Measurements from ENCODE around the gene CCDC136.

CCDC136 gene

DNA sequence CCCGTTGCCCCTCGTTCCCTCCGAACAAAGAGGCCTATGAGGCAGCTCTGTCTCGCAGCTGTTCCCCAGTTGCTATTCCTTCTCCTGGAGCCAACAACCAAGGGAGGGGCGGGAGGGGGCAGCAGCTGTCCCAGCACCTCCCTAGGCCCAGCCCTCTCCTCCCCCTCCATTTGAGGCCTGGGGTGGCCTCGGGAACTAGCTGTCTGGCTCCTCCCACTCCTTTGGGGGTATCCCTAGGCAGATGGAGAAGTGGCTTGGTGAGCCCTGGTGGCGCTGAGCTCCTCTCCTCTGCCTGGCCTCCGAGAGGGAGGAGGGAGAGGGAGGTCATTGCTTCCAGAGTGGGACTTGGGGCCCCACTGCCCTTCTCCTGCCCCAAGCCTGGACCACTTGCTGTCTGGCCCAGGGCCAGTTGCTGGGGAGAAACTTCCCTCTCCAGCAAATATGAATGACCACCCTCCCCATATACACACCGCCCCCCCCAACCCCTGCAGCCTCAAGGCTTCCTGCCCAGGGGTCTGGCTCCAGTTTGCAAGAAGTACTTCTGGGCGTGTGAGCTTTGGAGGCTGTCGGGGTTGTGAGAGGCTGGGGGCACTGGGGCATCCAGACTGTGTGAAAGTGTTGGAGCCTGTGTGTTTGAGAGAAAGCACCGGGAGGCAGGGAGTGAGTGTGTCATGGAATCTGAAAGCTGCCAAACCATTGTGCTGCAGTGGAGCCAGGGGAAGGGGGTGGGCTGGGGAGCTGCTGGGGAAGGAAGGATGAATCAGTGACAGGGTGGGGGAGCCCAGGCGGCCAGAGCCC, 41.6 kb downstream of the CCDC136 start:
- DNase-seq: no peak

DNA sequence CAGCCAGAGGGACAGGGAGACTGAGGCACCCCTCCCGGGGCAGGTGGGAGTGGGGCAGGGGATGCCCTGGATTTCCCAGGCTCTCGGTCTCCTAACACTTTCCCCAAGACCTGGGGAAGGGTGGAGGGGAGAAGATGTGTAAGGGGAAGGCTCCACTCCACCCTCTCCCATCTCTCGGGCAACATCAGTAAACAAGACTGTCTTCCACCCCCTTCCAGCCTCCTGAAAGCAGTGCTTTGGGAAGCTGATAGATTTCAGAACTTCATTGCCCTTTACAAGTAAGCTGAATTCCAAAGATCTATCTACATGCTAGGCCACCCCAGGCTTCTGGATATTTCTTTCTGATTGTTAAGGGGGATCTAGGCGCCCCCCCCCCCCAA, 42.2 kb downstream of the CCDC136 start:
- DNase-seq: no peak

DNA sequence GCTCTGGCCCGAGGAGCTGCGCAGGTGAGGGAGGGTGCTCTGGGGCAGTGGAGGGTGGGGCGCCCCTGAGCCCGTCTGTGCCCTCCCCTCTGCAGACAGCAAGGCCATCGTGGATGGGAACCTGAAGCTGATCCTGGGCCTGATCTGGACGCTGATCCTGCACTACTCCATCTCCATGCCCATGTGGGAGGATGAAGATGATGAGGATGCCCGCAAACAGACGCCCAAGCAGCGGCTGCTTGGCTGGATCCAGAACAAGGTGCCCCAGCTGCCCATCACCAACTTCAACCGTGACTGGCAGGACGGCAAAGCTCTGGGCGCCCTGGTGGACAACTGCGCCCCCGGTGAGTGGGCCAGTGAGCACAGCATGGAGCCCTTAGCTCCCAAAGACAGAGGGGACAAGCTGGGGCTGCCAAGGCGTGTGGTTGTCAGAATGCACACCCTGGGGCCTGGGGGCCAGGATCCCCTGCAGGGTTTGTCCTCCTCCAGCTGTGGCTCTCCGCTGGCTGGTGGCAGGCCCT, 43.5 kb downstream of the CCDC136 start:
- DNase-seq: no peak

DNA sequence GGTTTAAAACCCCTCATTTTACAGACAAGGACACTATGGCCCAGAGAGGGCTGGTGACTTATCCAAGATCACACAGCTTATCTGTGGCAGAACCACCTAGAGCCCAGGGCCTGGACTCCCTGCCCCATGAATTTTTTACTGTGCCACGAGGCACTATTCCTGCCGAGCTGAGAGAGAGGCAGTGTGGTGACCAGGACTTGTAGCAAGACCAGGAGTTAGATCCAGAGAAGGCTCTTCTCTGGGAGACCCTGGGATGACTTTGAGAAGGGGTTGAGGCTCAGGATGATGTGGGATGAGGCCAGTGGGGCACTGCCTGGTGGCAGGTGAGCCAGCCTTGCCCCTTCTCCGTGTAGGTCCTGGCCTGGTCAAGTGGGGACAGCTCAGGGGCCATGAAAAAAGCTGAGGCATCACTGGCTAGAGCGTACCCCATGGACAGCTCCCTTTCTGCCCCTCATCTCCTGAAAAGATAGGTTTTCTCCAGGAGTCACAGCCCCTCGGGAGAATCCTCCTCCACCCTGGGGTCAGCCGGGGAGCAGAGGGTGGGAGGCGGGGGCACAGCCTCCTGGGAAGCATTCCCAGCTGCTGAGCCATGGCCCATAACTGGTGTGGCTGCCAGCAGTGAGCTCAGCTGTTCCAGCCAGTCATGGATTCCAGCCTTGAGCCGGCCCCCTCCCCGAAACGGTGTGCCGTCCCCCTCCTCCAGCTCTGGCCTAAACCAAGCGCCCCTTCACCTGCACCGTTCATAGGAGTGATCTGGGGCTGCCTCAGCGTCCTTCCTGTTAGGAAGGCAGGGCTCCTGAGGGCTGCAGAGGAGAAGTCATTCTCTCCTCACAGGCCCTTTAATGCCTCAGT, 44.2 kb downstream of the CCDC136 start:
- no peak for DNase-seq

DNA sequence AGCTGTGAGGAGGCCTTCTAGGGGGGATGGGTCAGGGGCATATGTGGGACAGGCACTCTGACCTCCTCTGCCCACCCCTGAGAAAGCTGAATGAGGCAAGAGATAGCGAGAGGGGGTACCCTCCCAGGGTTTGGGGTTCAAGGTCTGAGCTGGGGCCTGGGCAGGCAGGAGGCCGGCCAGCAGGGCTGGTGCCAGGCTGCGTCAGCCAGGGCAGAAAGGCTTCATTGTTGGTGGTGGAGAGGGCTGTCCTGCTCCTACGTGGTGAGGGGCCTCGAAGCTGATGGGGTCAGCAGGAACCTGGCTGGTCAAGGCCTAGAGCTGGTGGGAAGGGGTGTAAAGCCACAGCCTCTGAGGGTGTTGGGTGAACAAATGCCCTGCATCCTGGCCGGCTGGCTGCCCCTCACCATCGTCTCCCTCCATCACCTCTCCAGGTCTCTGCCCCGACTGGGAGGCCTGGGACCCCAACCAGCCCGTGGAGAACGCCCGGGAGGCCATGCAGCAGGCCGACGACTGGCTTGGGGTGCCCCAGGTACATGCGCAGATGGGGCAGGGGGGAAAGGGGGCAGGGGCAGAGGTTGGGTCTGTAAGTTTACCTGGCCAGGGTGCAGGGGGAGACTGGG, 45.1 kb downstream of the CCDC136 start:
- no peak for DNase-seq

DNA sequence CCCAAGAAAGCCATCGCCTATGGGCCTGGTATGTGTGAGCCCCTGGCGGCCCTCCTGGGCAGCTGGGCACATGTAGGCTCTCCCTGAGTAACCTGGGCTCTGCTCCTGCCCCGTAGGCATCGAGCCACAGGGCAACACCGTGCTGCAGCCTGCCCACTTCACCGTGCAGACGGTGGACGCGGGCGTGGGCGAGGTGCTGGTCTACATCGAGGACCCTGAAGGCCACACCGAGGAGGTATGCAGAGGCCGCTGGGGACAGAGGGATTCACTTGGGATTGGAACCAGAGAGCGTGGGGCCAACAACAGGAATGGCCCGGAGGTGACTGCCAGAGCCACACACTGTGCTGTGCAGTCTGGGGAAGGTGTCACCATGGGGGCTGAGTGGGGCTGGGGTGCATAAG, 45.8 kb downstream of the CCDC136 start:
- DNase-seq: no peak

DNA sequence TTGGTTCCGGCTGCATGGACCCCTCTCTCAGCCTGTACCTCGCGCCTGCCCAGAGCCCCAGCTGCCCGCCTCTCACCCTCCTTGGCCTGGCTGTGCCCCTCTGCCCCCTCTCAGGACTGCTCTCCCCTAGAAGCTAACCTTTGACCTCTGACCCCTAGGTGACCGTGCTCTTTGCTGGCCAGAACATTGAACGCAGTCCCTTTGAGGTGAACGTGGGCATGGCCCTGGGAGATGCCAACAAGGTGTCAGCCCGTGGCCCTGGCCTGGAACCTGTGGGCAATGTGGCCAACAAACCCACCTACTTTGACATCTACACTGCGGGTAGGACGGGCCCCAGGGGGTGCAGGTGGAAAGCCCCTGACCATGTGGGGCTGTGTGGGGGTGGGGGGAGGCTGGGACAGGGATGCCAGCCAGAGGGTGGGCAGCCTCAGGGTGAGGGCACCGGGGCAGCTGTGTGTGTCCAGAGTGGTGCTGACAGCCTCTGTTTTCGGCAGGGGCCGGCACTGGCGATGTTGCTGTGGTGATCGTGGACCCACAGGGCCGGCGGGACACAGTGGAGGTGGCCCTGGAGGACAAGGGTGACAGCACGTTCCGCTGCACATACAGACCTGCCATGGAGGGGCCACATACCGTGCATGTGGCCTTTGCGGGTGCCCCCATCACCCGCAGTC, 46.5 kb downstream of the CCDC136 start:
- no peak for DNase-seq

DNA sequence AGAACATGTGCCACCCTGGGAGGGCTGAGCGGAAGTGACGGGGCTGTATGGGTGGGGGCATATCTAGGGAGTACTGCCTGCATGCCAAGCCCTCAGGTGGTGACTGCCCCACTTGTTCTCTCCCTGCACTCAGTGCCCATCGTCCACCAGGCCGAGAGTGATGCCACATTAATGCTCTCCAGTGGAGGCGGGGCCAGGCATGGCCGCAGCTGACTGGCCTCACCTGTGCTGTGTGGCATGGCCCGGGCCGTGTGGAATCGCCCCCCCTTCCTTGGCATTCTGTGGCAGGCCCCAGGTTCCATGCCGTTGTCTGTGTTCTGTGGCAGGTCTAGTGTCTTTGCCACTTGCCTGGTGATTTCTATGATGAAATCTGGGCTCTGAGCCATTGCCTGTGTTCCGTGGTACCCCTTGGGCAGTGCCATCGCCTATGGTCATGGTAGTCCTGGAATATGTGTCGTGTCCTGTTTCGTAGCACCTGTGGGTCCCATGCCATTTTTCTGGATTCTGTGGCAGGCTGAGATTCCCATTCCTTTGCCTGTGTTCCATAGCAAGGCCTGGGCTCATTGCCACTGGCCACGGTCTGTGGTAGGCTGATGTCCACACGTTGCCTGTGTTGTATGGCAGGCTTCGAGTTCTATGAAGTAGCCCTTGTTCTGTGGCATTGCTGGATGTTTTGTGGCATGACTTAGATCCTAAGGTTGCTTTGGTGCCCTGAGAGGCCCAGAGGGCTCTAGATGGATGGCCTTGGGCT, 47.4 kb downstream of the CCDC136 start:
- no peak for DNase-seq

DNA sequence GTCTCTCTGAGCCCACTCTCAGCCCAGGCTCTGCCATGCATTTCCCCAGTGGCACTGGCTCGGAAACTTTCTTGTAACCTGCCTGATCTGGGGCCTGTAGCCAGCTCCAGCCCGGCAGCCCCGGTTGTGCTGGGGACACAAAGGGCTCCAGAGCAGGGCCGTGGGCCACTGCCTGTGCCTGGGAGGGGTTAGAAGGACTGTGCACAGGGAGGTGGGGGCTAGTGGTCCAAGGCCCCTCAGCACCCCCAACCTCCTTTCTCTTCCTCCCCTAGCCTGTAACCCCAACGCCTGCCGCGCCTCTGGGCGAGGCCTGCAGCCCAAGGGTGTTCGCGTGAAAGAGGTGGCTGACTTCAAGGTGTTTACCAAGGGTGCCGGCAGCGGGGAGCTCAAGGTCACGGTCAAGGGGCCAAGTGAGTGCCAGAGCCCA, 48.0 kb downstream of the CCDC136 start:
- DNase-seq: no peak

DNA sequence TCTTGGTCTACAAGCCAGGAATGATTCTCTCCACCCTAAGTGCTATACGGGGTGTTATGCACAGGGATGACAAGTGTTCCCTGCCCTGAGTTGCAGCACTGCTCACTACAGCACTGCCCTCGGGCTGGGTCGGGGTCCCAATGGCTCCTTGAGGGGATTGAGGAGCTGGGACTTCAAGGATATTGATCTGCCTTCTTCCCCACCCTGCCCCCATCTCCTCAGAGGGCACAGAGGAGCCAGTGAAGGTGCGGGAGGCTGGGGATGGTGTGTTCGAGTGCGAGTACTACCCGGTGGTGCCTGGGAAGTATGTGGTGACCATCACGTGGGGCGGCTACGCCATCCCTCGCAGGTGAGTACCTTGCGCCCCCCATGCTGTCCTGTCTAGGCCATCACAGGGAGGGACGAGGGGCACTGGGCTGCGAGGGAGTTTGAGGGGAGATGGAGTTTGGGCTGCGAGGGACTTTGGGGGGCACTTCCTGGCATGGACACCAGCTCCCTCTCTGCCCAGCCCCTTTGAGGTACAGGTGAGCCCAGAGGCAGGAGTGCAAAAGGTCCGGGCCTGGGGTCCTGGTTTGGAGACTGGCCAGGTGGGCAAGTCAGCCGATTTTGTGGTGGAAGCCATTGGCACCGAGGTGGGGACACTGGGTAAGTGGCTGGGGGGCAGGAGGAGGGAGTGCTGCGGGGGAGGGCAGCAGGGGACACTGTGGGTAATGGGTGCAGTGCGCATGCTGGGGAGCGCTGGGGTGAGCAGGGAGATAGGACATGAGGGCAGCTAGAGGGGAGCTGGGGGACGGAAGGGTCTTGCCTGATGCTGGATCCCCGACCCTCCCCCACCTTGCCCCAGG, 48.8 kb downstream of the CCDC136 start:
- DNase-seq: no peak

DNA sequence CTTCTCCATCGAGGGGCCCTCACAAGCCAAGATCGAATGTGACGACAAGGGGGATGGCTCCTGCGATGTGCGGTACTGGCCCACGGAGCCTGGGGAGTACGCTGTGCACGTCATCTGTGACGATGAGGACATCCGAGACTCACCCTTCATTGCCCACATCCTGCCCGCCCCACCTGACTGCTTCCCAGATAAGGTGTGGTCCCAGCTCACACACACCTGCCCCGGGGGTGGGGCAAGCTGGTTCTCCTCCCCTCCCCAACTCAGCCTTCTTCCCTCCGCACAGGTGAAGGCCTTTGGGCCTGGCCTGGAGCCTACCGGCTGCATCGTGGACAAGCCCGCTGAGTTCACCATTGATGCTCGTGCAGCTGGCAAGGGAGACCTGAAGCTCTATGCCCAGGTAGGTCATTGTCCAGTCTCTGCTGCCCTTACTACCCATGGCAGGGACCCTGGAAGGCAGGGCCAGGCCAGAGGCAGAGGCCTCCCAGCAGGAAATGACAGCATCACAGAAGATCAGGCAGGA, 49.5 kb downstream of the CCDC136 start:
- DNase-seq: no peak

DNA sequence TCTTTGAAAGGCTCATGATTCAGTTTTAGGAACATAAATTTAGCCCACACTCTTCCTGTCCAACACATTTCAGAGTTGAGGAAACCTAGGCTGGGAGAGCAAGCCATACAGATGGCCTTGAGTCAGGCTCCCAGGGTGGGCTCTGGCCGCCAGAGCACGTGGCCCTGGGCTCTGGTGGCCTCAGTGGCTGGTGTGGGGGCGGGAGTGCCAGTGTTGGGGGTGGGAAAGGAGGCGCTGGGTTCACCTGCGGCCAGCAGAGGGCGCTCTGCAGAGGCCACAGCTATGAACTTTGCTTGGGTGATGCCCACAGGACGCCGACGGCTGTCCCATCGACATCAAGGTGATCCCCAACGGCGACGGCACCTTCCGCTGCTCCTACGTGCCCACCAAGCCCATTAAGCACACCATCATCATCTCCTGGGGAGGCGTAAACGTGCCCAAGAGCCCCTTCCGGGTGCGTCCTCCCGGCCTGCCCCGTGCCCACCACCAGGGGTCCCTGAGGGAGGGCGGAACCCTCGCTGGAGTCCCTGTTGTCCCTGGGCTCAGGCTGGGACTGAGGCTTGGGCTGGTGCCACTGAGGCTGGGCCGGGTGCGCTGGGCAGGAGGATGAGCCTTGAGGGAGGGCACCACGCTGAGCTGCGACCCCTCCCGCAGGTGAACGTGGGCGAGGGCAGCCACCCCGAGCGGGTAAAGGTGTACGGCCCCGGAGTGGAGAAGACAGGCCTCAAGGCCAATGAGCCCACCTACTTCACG, 50.3 kb downstream of the CCDC136 start:
- peak; percentile 38 to 50 for DNase-seq

DNA sequence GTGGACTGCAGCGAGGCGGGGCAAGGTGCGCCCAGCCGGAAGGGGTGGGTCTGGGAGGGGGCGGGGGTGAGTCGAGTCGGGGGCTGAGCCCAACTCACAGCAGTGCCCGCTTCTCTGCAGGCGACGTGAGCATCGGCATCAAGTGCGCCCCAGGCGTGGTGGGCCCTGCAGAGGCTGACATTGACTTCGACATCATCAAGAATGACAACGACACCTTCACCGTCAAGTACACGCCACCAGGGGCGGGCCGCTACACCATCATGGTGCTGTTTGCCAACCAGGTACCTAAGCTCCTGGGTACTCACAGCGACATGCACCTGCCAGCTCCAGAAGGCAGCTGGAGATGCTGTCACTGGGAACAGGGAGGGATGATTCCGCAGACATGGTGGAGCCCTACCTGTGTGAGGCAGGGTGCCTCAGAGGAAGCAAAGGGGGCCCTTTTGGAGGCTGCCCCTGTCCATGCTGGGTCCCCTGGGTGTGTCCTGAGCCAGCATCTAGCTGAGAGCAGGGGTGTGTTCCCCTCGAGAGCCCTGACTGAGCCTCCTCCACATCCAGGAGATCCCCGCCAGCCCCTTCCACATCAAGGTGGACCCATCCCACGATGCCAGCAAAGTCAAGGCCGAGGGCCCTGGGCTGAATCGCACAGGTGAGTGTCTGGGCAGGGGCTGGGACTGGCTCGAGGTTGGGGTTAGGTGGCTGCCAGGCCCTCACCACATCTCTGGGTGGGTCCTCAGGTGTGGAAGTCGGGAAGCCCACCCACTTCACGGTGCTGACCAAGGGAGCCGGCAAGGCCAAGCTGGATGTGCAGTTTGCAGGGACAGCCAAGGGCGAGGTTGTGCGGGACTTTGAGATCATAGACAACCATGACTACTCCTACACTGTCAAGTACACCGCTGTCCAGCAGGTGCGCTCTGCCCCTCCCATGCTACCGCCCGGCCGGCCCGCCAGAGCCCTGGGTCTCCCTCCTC, 51.2 kb downstream of the CCDC136 start:
- no peak for DNase-seq

DNA sequence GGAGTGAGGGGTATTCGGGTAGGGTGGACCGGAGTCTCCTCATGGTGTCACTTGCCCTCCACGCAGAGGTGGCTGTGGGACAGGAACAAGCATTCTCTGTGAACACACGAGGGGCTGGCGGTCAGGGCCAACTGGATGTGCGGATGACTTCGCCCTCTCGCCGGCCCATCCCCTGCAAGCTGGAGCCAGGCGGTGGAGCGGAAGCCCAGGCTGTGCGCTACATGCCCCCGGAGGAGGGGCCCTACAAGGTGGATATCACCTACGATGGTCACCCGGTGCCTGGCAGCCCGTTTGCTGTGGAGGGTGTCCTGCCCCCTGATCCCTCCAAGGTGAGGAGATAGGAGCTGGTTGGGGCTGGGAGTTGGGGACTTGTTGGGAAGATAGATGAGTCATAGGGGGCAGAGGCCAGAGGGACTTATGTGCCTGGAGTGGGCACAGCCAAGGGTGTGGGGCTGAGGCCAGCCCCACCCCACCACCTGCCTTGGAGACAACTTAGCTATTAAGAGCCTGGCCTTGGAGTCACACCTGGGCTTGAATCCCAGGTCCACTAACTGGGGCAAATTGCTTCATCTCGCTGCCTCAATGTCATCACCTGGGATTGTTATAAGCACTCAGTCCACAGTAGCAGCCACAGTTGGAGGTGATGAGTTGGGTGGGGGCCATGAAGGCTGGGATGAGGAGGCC, 52.3 kb downstream of the CCDC136 start:
- DNase-seq: no peak

DNA sequence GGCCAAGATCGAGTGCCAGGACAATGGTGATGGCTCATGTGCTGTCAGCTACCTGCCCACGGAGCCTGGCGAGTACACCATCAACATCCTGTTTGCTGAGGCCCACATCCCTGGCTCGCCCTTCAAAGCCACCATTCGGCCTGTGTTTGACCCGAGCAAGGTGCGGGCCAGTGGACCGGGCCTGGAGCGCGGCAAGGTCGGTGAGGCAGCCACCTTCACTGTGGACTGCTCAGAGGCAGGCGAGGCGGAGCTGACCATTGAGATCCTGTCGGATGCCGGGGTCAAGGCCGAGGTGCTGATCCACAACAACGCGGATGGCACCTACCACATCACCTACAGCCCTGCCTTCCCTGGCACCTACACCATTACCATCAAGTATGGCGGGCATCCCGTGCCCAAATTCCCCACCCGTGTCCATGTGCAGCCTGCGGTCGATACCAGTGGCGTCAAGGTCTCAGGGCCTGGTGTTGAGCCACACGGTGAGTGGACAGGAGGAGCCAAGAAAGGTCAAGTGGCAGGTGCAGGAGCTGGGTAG, 53.1 kb downstream of the CCDC136 start:
- no peak for DNase-seq

DNA sequence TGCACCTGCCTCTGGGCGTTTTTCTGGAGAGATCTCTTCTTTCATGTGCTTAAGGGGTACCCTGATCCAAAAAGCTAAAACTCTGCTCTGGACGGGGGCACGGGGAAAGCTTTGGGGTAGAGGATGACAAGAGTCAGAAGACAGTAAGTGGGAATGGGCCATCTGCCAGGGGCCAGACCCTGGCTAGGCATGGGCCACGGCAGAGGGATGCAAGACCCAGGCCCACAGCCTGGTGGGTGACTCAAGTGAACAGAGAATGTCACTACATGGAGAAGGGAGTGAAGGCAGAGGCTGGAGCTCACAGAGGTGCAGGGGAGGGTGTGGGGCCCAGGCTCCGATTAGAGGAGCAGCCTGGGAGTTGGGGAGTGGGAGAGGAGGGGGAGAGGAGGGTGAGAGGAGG, 53.7 kb downstream of the CCDC136 start:
- no peak for DNase-seq

DNA sequence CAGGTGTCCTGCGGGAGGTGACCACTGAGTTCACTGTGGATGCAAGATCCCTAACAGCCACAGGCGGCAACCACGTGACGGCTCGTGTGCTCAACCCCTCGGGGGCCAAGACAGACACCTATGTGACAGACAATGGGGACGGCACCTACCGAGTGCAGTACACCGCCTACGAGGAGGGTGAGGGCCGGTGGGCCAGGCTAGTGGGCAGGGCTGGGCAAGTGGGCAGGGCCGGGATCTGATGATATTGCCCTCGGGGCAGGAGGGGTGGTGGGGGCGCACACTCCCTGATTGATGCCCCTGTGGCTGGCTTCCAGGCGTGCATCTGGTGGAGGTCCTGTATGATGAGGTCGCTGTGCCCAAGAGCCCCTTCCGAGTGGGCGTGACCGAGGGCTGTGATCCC, 54.2 kb downstream of the CCDC136 start:
- DNase-seq: no peak
